Hepatocyte (in vitro differentiated cells): ENCODE results near the gene CRK. TPM values are rescaled to one million over a fixed set of nuclear protein-coding genes. Genes with fewer than 3 reads are reported as not detected.
"Not testable (repeated sequence)": the region's sequence is repeated elsewhere in the genome, so short reads cannot be mapped to it uniquely, and the experiment has no call there.

Experiments
- DNase-seq: peaks from one replicate; pipeline ENCODE4 v3.0.0-alpha.2; 2016; ENCODE audit warnings: low spot score
- H2AFZ ChIP-seq: fragments of 200-600 bp; sonication (generic); 2 replicates; pipeline ENCODE4 v1.6.0; 2016; ENCODE audit warnings: antibody characterized with exemption, mild to moderate bottlenecking
- H3K27ac ChIP-seq: fragments of 200-600 bp; sonication (generic); 2 replicates; pipeline ENCODE4 v1.5.1; 2016; ENCODE audit warnings: mild to moderate bottlenecking
- H3K27me3 ChIP-seq: fragments of 200-600 bp; sonication (generic); 2 replicates; pipeline ENCODE4 v1.6.1; 2016
- H3K36me3 ChIP-seq: fragments of 200-600 bp; sonication (generic); replicated peaks from 2 replicates; pipeline ENCODE4 v1.5.1; 2016; ENCODE audit warnings: low read depth; ENCODE audit not compliant: insufficient read depth
- H3K4me1 ChIP-seq: fragments of 200-600 bp; sonication (generic); 2 replicates; pipeline ENCODE4 v1.5.1; 2016; ENCODE audit warnings: mild to moderate bottlenecking, moderate library complexity; ENCODE audit not compliant: insufficient read depth
- H3K4me2 ChIP-seq: fragments of 200-600 bp; sonication (generic); 2 replicates; pipeline ENCODE4 v1.6.0; 2016
- H3K4me3 ChIP-seq: fragments of 200-600 bp; sonication (generic); 2 replicates; pipeline ENCODE4 v1.5.1; 2016; ENCODE audit warnings: mild to moderate bottlenecking
- H3K79me2 ChIP-seq: fragments of 200-600 bp; sonication (generic); 2 replicates; pipeline ENCODE4 v1.6.0; 2017; ENCODE audit warnings: mild to moderate bottlenecking
- H3K9me2 ChIP-seq: fragments of 200-600 bp; sonication (generic); replicated peaks from 2 replicates; pipeline ENCODE4 v1.6.0; 2017; ENCODE audit warnings: mild to moderate bottlenecking; ENCODE audit not compliant: insufficient read depth
- H3K9me3 ChIP-seq: fragments of 200-600 bp; sonication (generic); 2 replicates; pipeline ENCODE4 v1.5.1; 2016; ENCODE audit warnings: low read depth, mild to moderate bottlenecking
- H4K20me1 ChIP-seq: fragments of 200-600 bp; sonication (generic); 2 replicates; pipeline ENCODE4 v1.6.0; 2016; ENCODE audit warnings: mild to moderate bottlenecking; ENCODE audit not compliant: insufficient read depth, poor library complexity, severe bottlenecking
- CTCF ChIP-seq: fragments of 200-600 bp; sonication (generic); IDR thresholded peaks from 2 replicates; pipeline ENCODE4 v1.5.1; 2016; ENCODE audit warnings: antibody characterized with exemption, mild to moderate bottlenecking; ENCODE audit not compliant: poor library complexity
- EZH2 ChIP-seq: fragments of 200-600 bp; sonication (generic); IDR thresholded peaks from 2 replicates; pipeline ENCODE4 v1.6.1; 2016; ENCODE audit warnings: antibody characterized with exemption, mild to moderate bottlenecking, borderline replicate concordance
- EZH2phosphoT487 ChIP-seq: fragments of 200-600 bp; sonication (generic); IDR thresholded peaks from one replicate; pipeline ENCODE4 v1.6.1; 2018; ENCODE audit warnings: antibody characterized with exemption, mild to moderate bottlenecking, low read depth, moderate library complexity; ENCODE audit not compliant: unreplicated experiment, severe bottlenecking
- WGBS: methylation state at CpG from one replicate; pipeline ENCODE4 v1.1.6; 2016; ENCODE audit warnings: low lambda C conversion rate; ENCODE audit errors: missing lambda C conversion rate; 5-methylcytosine and 5-hydroxymethylcytosine counted together
- polyA plus RNA-seq: library from polyadenylated mRNA; unstranded; fragments of >200 nt; fragmentation: Nextera tagmentation; extraction: Ambion mirVana; gene quantifications from 2 replicates; pipeline ENCODE4 v1.2.1, GENCODE V29; 2016
- total RNA-seq: library from RNA; depleted of rRNA; stranded (reverse); fragments of >200 nt; gene quantifications from 2 replicates; pipeline ENCODE4 v1.2.3, GENCODE V29; 2014

Gene CRK
- total and polyA plus RNA-seq, 2 experiments from 2014 or later, result 66.5 to 72.1 TPM

- peaks cover 11% of the 10 kb centered on the region for H3K4me1 ChIP-seq
- peak; percentile 71 for DNase-seq
- H2AFZ ChIP-seq, result peak overlapping the region; percentile 9
- peak overlapping the region; percentile 95 for H3K27ac ChIP-seq
- H3K9me2 ChIP-seq, result no peaks in the 10 kb centered on the region
- peak overlapping the region; percentile 76 for H3K4me2 ChIP-seq
- TF ChIP-seq EZH2 (no peak), EZH2phosphoT487 (no peak), CTCF (no peak)
- peaks cover 63% of the 10 kb centered on the region for H3K79me2 ChIP-seq
- peaks cover 50% of the 10 kb centered on the region for H4K20me1 ChIP-seq
- H3K4me3 ChIP-seq, result peak overlapping the region; percentile 56
- no peaks in the 10 kb centered on the region for H3K36me3 ChIP-seq
- under 1% methylated on average over 34 of the region's 41 CpGs for WGBS
- H3K9me3 ChIP-seq, result no peaks in the 10 kb centered on the region
- H3K27me3 ChIP-seq, result no peaks in the 10 kb centered on the region
Measured at GRCh38 chr17:1398931-1399678, 56.9 kb downstream of the CRK start.

DNA sequence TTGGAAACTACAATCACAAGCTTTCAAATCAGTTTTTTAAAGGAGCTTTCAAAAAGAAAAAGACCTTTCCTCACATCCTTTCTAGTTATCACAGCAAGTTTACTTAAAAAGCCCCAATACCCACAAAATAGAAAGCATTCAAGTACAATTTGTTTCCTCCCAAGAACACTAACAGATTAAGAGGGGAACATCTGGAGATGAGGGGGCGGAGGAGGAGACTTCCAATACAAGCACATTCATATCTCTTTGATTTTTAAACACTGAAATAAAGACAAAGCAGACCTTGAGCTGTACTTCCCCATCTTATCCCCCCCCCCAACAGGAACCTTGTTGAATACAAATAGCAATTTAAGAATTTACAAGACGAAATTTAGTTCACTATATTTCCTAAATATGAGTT lies 58.0 kb downstream of the CRK start:
- no peak for TF ChIP-seq EZH2phosphoT487
- no peak for TF ChIP-seq CTCF
- no peak for TF ChIP-seq EZH2
- Histone ChIP-seq H3K79me2 (peaks cover 74% of the 10 kb centered on the region), H3K27me3 (no peaks in the 10 kb centered on the region), H3K9me3 (no peaks in the 10 kb centered on the region), H3K4me1 (peaks cover 16% of the 10 kb centered on the region), H4K20me1 (peaks cover 61% of the 10 kb centered on the region), H2AFZ (no peak overlapping the region), H3K4me2 (peak overlapping the region; percentile 76), H3K36me3 (no peaks in the 10 kb centered on the region), H3K27ac (peak overlapping the region; percentile 95), H3K4me3 (peak overlapping the region; percentile 56), H3K9me2 (no peaks in the 10 kb centered on the region)
- 17% methylated on average over 2 of the region's 2 CpGs for WGBS
- no peak for DNase-seq

- H3K4me1 ChIP-seq, result peaks cover 25% of the 10 kb centered on the region
- not testable (repeated sequence) for H3K4me3 ChIP-seq, H3K27me3 ChIP-seq, H3K36me3 ChIP-seq, H2AFZ ChIP-seq, DNase-seq, H3K27ac ChIP-seq, H3K9me3 ChIP-seq, H3K9me2 ChIP-seq
- peak overlapping the region; percentile 76 for H3K4me2 ChIP-seq
- H3K79me2 ChIP-seq, result peaks cover 92% of the 10 kb centered on the region
- WGBS, result 92% methylated on average over 26 of the region's 26 CpGs
- H4K20me1 ChIP-seq, result peaks cover 81% of the 10 kb centered on the region
Measured at GRCh38 chr17:1395876-1396665, 60.0 kb downstream of the CRK start.

DNA sequence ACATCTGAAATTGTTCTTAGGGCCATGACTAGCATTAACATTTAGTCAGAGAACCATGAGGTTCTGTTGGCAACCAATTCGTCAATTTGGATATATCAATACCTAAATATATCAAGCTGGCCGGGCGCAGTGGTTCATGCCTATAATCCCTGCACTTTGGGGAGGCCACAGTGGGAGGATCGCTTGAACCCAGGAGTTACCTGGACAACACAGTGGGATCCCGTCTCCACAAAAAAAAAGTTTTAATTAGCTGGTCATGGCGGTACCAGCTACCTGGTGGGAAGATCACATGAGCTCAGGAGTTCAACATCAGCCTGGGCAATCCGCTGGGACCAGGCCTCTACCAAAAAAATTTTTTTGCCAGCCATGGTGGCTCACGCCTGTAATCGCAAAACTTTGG lies 64.5 kb downstream of the CRK start:
- H3K4me3 ChIP-seq, result no peak overlapping the region

More for the DNA sequence above, 64.5 kb downstream of the CRK start:
- Histone ChIP-seq H2AFZ (no peak overlapping the region), H3K27ac (peak overlapping the region; percentile 47), H3K9me3 (no peaks in the 10 kb centered on the region), H3K4me2 (peak overlapping the region; percentile 59), H3K27me3 (no peaks in the 10 kb centered on the region), H3K36me3 (no peaks in the 10 kb centered on the region), H3K9me2 (no peaks in the 10 kb centered on the region), H4K20me1 (peaks cover 100% of the 10 kb centered on the region), H3K4me1 (peaks cover 42% of the 10 kb centered on the region), H3K79me2 (peaks cover 100% of the 10 kb centered on the region)
- no peak for DNase-seq
- 93% methylated on average over 9 of the region's 9 CpGs for WGBS
- TF ChIP-seq CTCF (no peak), EZH2 (no peak)
